Endodermal cell (in vitro differentiated cells): ENCODE data around the gene BMP8B. TPM values are rescaled to one million over a fixed set of nuclear protein-coding genes. Genes with fewer than 3 reads are reported as not detected.

Experiments used
- DNase-seq: peaks from one replicate; pipeline ENCODE4 v3.0.0-alpha.2; 2017
- H3K27ac ChIP-seq: 2 replicates; pipeline ENCODE4 v1.5.1; 2013; ENCODE audit warnings: mild to moderate bottlenecking, low read depth, low read length, moderate library complexity
- H3K27me3 ChIP-seq: 2 replicates; pipeline ENCODE4 v1.6.1; 2013; ENCODE audit warnings: mild to moderate bottlenecking, low read length, moderate library complexity; ENCODE audit not compliant: insufficient read depth, control insufficient read depth, poor library complexity, severe bottlenecking
- H3K36me3 ChIP-seq: 2 replicates; pipeline ENCODE4 v1.7.0; 2013; ENCODE audit warnings: mild to moderate bottlenecking, low read length, moderate library complexity; ENCODE audit not compliant: control insufficient read depth, insufficient read depth
- H3K4me1 ChIP-seq: one replicate; pipeline ENCODE4 v1.7.0; 2013; ENCODE audit warnings: low read length; ENCODE audit not compliant: control insufficient read depth, insufficient read depth
- H3K4me3 ChIP-seq: 2 replicates; pipeline ENCODE4 v1.5.1; 2013; ENCODE audit warnings: mild to moderate bottlenecking, low read length, moderate library complexity
- H3K9ac ChIP-seq: 2 replicates; pipeline ENCODE4 v1.6.1; 2013; ENCODE audit warnings: mild to moderate bottlenecking, low read length, moderate library complexity; ENCODE audit not compliant: poor library complexity, severe bottlenecking; ENCODE audit errors: extremely low read depth
- H3K9me3 ChIP-seq: 2 replicates; pipeline ENCODE4 v1.6.1; 2013; ENCODE audit warnings: mild to moderate bottlenecking, low read length, moderate library complexity; ENCODE audit not compliant: control insufficient read depth
- H3K27ac Mint-ChIP-seq: 2 replicates; pipeline ENCODE4 v1.8.0; 2020; ENCODE audit warnings: mixed read lengths
- H3K27me3 Mint-ChIP-seq: 2 replicates; pipeline ENCODE4 v1.8.0; 2021; ENCODE audit warnings: mild to moderate bottlenecking, mixed read lengths; ENCODE audit not compliant: insufficient read depth
- H3K36me3 Mint-ChIP-seq: 2 replicates; pipeline ENCODE4 v1.8.0; 2020; ENCODE audit warnings: low read depth, mixed read lengths
- H3K4me1 Mint-ChIP-seq: 2 replicates; pipeline ENCODE4 v1.8.0; 2020; ENCODE audit warnings: mixed read lengths
- H3K4me3 Mint-ChIP-seq: 2 replicates; pipeline ENCODE4 v1.8.0; 2020; ENCODE audit warnings: mild to moderate bottlenecking, moderate library complexity, mixed read lengths
- H3K9me3 Mint-ChIP-seq: 2 replicates; pipeline ENCODE4 v1.8.0; 2020; ENCODE audit warnings: mild to moderate bottlenecking, mixed read lengths
- CTCF ChIP-seq: fragments of 200-600 bp; sonication (generic); conservative IDR thresholded peaks from 2 replicates; pipeline ENCODE4 v1.5.0; 2021; ENCODE audit warnings: antibody characterized with exemption, mild to moderate bottlenecking
- WGBS, 2 experiments: methylation state at CpG; one replicate each; pipeline versions ENCODE4 v1.1.5 to v1.1.7; 2013; ENCODE audit warnings: missing lambda C conversion rate in 2 of 2, mixed read lengths in 1 of 2; ENCODE audit not compliant: insufficient coverage in 1 of 2, insufficient read length in 1 of 2; 5-methylcytosine and 5-hydroxymethylcytosine counted together
- total RNA-seq, 2 donors: library from RNA; stranded (reverse); fragmentation: NEBNext Ultra II Directional in 1 of 2; extraction: Animal tissue kit (Norgen Biotek cat#: 25700) in 1 of 2; gene quantifications; 2 replicates in 1 of 2; 3 replicates in 1 of 2; pipeline ENCODE4 v1.2.1, GENCODE V29; 2021

BMP8B gene
- total RNA-seq, 2 donors from 2014 or later = 0.13 to 0.29 TPM

DNA sequence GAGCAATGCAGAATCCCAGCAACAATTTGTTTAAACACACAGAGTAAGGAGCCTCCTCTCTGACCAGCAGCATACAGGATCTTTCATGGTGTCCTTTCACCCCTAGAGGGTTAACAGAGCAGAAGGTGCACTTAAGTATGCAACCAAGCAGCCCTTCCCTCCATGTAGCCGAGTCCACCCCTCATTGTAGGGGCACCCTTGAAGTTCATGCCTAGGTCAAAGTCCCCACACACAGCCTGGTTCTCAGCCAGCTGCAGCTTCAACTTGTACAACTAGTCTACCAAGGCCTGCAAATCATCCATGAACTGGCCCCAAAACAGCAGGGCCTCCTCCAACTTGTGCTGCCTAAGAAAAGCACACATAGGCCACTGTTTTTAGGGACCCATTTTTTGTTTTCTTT is 7.0 kb upstream of the BMP8B start:
- no peaks in the 10 kb centered on the region for H3K4me1 ChIP-seq
- H3K9ac ChIP-seq = no peak overlapping the region
- no peak overlapping the region for H3K4me3 ChIP-seq
- Mint-ChIP-seq H3K9me3 (no peaks in the 10 kb centered on the region), H3K27me3 (peaks cover 73% of the 10 kb centered on the region), H3K36me3 (no peaks in the 10 kb centered on the region), H3K4me3 (no peak overlapping the region), H3K4me1 (no peaks in the 10 kb centered on the region), H3K27ac (no peak overlapping the region)
- TF ChIP-seq CTCF = no peak
- H3K27ac ChIP-seq = no peak overlapping the region
- H3K27me3 ChIP-seq = peaks cover 35% of the 10 kb centered on the region
- DNase-seq = no peak
- WGBS, 2 experiments = 60% methylated on average over 1 of the region's 1 CpG; no CpG with 5 or more reads in 1 of the 2 experiments
- no peaks in the 10 kb centered on the region for H3K36me3 ChIP-seq
- H3K9me3 ChIP-seq = no peaks in the 10 kb centered on the region

GRCh38 chr1:39791838-39792237 is 3.2 kb upstream of the BMP8B start:
- H3K4me3 Mint-ChIP-seq = no peak overlapping the region
- H3K36me3 ChIP-seq = no peaks in the 10 kb centered on the region
- 93% methylated on average over 2 of the region's 2 CpGs; no CpG with 5 or more reads in 1 of the 2 experiments for WGBS, 2 experiments
- no peak overlapping the region for H3K27ac ChIP-seq
- H3K9me3 Mint-ChIP-seq = no peaks in the 10 kb centered on the region
- no peak for TF ChIP-seq CTCF
- no peaks in the 10 kb centered on the region for H3K36me3 Mint-ChIP-seq
- H3K4me1 Mint-ChIP-seq = peaks cover 2% of the 10 kb centered on the region
- no peak overlapping the region for H3K27ac Mint-ChIP-seq
- no peaks in the 10 kb centered on the region for H3K9me3 ChIP-seq
- H3K27me3 Mint-ChIP-seq = peaks cover 80% of the 10 kb centered on the region
- H3K4me1 ChIP-seq = no peaks in the 10 kb centered on the region
- H3K4me3 ChIP-seq = no peak overlapping the region
- no peak overlapping the region for H3K9ac ChIP-seq
- H3K27me3 ChIP-seq = peaks cover 65% of the 10 kb centered on the region
- no peak for DNase-seq

GRCh38 chr1:39789571-39790110 is 976 bp upstream of the BMP8B start:
- Histone ChIP-seq H3K27ac (no peak overlapping the region), H3K9me3 (no peaks in the 10 kb centered on the region), H3K4me1 (no peaks in the 10 kb centered on the region), H3K36me3 (no peaks in the 10 kb centered on the region), H3K9ac (no peak overlapping the region), H3K4me3 (peak overlapping the region; percentile 56), H3K27me3 (peaks cover 82% of the 10 kb centered on the region)
- no peak overlapping the region for H3K27ac Mint-ChIP-seq
- peaks cover 2% of the 10 kb centered on the region for H3K4me1 Mint-ChIP-seq
- no peaks in the 10 kb centered on the region for H3K9me3 Mint-ChIP-seq
- H3K4me3 Mint-ChIP-seq = peak overlapping the region; percentile 50
- H3K36me3 Mint-ChIP-seq = no peaks in the 10 kb centered on the region
- peaks cover 84% of the 10 kb centered on the region for H3K27me3 Mint-ChIP-seq
- 51 to 54% methylated on average over 10 to 15 of the region's 15 CpGs for WGBS, 2 experiments
- DNase-seq = no peak
- TF ChIP-seq CTCF = no peak
